Suprapubic skin (tissue), 4 donors: ENCODE measurements around the gene GPR148. TPM values are rescaled to one million over a fixed set of nuclear protein-coding genes. Genes with fewer than 3 reads are reported as not detected.

Experiments
- DNase-seq, 2 donors: peaks; one replicate each; pipeline ENCODE4 v3.0.0-alpha.2; 2019; ENCODE audit warnings: low spot score in 2 of 2
- H3K27ac ChIP-seq: fragments of 200-600 bp; sonication (generic); one replicate; pipeline ENCODE4 v1.5.1; 2019
- H3K27me3 ChIP-seq: fragments of 200-600 bp; sonication (generic); one replicate; pipeline ENCODE4 v1.5.1; 2019
- H3K36me3 ChIP-seq: fragments of 200-600 bp; sonication (generic); one replicate; pipeline ENCODE4 v1.5.1; 2019
- H3K4me1 ChIP-seq: fragments of 200-600 bp; sonication (generic); one replicate; pipeline ENCODE4 v1.5.1; 2019
- H3K4me3 ChIP-seq: fragments of 200-600 bp; sonication (generic); one replicate; pipeline ENCODE4 v1.5.1; 2019; ENCODE audit warnings: mild to moderate bottlenecking
- H3K9me3 ChIP-seq: fragments of 200-600 bp; sonication (generic); one replicate; pipeline ENCODE4 v1.5.1; 2019
- EP300 ChIP-seq: sonication (generic); formaldehyde crosslinking; IDR thresholded peaks from one replicate; pipeline ENCODE4 v1.6.1; 2017; ENCODE audit warnings: antibody characterized with exemption
- POLR2A ChIP-seq, 2 donors: fragments of 450-650 bp; IDR thresholded peaks; one replicate each; pipeline ENCODE4 v1.6.1; 2017; ENCODE audit warnings: antibody characterized with exemption in 2 of 2, mild to moderate bottlenecking in 2 of 2, moderate library complexity in 2 of 2
- POLR2AphosphoS5 ChIP-seq, 3 donors: sonication (generic); formaldehyde crosslinking; IDR thresholded peaks; one replicate each; pipeline ENCODE4 v1.6.1; 2017; ENCODE audit warnings: antibody characterized with exemption in 3 of 3
- WGBS: methylation state at CpG from one replicate; pipeline ENCODE4 v1.1.5; 2018; 5-methylcytosine and 5-hydroxymethylcytosine counted together
- total RNA-seq, 4 donors: library from RNA; depleted of rRNA; stranded (reverse); fragments of >200 nt; gene quantifications; one replicate each; pipeline ENCODE4 v1.1.0, GENCODE V29; 2016
- TF ChIP-seq, protein P1 (sequence below), 2 donors: fragments of 200-600 bp in 1 of 2; fragments of 450-650 bp in 1 of 2; sonication (generic) in 1 of 2; IDR thresholded peaks; one replicate each; pipeline ENCODE4 v1.5.1; 2016 to 2019; ENCODE audit warnings: antibody characterized with exemption in 2 of 2, mild to moderate bottlenecking in 1 of 2, moderate library complexity in 1 of 2

The GPR148 gene
- total RNA-seq, 4 donors from 2014 or later: not detected

DNA sequence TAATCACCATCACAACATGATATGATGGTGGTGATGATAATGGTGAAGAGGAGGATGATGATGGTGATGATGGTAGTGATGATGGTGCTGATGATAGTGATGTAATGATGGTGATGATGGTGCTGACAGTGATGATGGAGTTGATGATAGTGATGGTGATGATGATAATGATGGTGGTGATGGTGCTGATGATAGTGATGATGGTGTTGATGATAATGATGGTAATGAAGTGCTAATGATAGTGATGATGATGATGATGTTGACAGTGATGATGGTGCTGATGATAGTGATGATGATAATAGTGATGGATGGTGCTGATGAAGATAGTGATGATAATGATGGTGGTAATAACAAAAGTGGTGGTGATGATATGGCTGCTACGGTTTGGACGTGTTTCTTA, 4.4 kb upstream of the GPR148 start:
- TF ChIP-seq EP300 (no peak), POLR2A (IDR thresholded peaks at IDR 0.05) (no peak), POLR2AphosphoS5 (IDR thresholded peaks at IDR 0.05) (no peak)
- TF ChIP-seq, protein P1, sequence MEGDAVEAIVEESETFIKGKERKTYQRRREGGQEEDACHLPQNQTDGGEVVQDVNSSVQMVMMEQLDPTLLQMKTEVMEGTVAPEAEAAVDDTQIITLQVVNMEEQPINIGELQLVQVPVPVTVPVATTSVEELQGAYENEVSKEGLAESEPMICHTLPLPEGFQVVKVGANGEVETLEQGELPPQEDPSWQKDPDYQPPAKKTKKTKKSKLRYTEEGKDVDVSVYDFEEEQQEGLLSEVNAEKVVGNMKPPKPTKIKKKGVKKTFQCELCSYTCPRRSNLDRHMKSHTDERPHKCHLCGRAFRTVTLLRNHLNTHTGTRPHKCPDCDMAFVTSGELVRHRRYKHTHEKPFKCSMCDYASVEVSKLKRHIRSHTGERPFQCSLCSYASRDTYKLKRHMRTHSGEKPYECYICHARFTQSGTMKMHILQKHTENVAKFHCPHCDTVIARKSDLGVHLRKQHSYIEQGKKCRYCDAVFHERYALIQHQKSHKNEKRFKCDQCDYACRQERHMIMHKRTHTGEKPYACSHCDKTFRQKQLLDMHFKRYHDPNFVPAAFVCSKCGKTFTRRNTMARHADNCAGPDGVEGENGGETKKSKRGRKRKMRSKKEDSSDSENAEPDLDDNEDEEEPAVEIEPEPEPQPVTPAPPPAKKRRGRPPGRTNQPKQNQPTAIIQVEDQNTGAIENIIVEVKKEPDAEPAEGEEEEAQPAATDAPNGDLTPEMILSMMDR (IDR thresholded peaks at IDR 0.05): no peak
- Histone ChIP-seq H3K27me3 (peaks cover 18% of the 10 kb centered on the region), H3K27ac (no peak overlapping the region), H3K36me3 (no peaks in the 10 kb centered on the region), H3K4me1 (peaks cover 20% of the 10 kb centered on the region), H3K9me3 (no peaks in the 10 kb centered on the region), H3K4me3 (no peak overlapping the region)
- DNase-seq: no peak
- 93% methylated on average over 2 of the region's 2 CpGs for WGBS

GRCh38 chr2:130726614-130727180, 2.2 kb upstream of the GPR148 start:
- no peak for DNase-seq
- Histone ChIP-seq H3K4me3 (peak overlapping the region; percentile 47), H3K9me3 (no peaks in the 10 kb centered on the region), H3K27me3 (peaks cover 13% of the 10 kb centered on the region), H3K4me1 (peaks cover 20% of the 10 kb centered on the region), H3K27ac (no peak overlapping the region), H3K36me3 (no peaks in the 10 kb centered on the region)
- WGBS: 18% methylated on average over 14 of the region's 20 CpGs
- no peak for TF ChIP-seq POLR2A (IDR thresholded peaks at IDR 0.05)
- TF ChIP-seq EP300: no peak
- TF ChIP-seq POLR2AphosphoS5 (IDR thresholded peaks at IDR 0.05): no peak
- TF ChIP-seq, protein P1 (IDR thresholded peaks at IDR 0.05): no peak

DNA sequence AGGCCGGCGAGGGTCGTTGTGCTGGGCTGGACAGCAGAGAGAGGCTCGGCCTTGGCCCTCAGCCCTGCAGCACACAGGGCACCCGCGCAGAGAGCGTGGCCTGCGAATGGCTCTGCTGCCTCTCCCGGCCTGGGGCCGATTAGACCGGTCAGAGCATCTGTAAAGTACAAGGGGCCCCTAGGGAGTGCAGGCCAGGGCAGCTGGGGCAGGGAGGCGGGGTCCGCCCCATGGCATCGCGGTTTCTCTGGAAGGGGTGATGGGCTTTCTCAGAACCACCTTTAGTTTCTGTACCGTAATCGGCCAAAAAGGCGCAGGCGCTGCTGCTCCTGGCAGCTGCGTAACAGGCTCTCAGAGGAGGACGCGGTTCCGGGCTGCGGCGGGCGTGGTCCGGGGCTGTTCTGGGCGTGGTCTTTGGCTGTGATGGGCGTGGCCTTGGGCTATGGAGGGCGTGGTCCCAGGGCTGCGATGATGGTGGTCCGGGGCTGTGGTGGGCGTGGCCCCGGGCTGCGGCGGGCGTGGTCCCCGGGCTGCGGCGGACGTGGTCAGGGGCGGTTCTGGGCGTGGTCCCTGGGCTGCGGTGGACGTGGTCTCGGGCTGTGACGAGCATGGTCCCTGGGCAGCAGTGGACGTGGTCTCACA, 1.5 kb upstream of the GPR148 start:
- Histone ChIP-seq H3K9me3 (no peaks in the 10 kb centered on the region), H3K4me3 (peak overlapping the region; percentile 47), H3K27me3 (peaks cover 13% of the 10 kb centered on the region), H3K4me1 (peaks cover 20% of the 10 kb centered on the region), H3K36me3 (no peaks in the 10 kb centered on the region), H3K27ac (peak overlapping the region; percentile 27)
- TF ChIP-seq POLR2A (IDR thresholded peaks at IDR 0.05): no peak
- no peak for TF ChIP-seq POLR2AphosphoS5 (IDR thresholded peaks at IDR 0.05)
- TF ChIP-seq, protein P1 (IDR thresholded peaks at IDR 0.05): no peak
- no peak for TF ChIP-seq EP300
- DNase-seq: peak; percentile 82 to 87
- WGBS: 0% methylated on average over 19 of the region's 48 CpGs

GRCh38 chr2:130728007-130728454, 839 bp upstream of the GPR148 start:
- no peak for TF ChIP-seq POLR2A (IDR thresholded peaks at IDR 0.05)
- no peak for TF ChIP-seq EP300
- TF ChIP-seq POLR2AphosphoS5 (IDR thresholded peaks at IDR 0.05): no peak
- TF ChIP-seq, protein P1 (IDR thresholded peaks at IDR 0.05): no peak
- no peaks in the 10 kb centered on the region for H3K36me3 ChIP-seq
- H3K4me3 ChIP-seq: peak overlapping the region; percentile 47
- peaks cover 20% of the 10 kb centered on the region for H3K4me1 ChIP-seq
- H3K27me3 ChIP-seq: peaks cover 13% of the 10 kb centered on the region
- no peaks in the 10 kb centered on the region for H3K9me3 ChIP-seq
- 27% methylated on average over 8 of the region's 12 CpGs for WGBS
- H3K27ac ChIP-seq: peak overlapping the region; percentile 27
- DNase-seq: no peak
